MM.1S (cell line): ENCODE measurements around the gene ZNF362.
"Not testable (repeated sequence)": the region's sequence is repeated elsewhere in the genome, so short reads cannot be mapped to it uniquely, and the experiment has no call there.

ENCODE experiments used
- DNase-seq: peaks from one replicate; pipeline ENCODE4 v3.0.0-alpha.2; 2015
- H2AFZ ChIP-seq: fragments of 300-600 bp; sonication (generic); 2 replicates; pipeline ENCODE4 v1.6.0; 2016; ENCODE audit warnings: antibody characterized with exemption, low read length
- H3F3A ChIP-seq: fragments of 300-600 bp; sonication (generic); 2 replicates; pipeline ENCODE4 v1.6.1; 2016; ENCODE audit warnings: mild to moderate bottlenecking, antibody characterized with exemption, low read length, moderate library complexity, mixed read lengths; ENCODE audit not compliant: insufficient read depth
- H3K27ac ChIP-seq: fragments of 300-600 bp; sonication (generic); 2 replicates; pipeline ENCODE4 v1.5.1; 2016; ENCODE audit warnings: mild to moderate bottlenecking, low read length
- H3K27me3 ChIP-seq: fragments of 300-600 bp; sonication (generic); replicated peaks from 2 replicates; pipeline ENCODE4 v1.6.0; 2016; ENCODE audit warnings: low read length; ENCODE audit not compliant: insufficient read depth
- H3K36me3 ChIP-seq: fragments of 300-600 bp; sonication (generic); replicated peaks from 2 replicates; pipeline ENCODE4 v1.6.1; 2016; ENCODE audit warnings: mild to moderate bottlenecking, low read length, mixed read lengths; ENCODE audit not compliant: insufficient read depth
- H3K4me1 ChIP-seq: fragments of 300-600 bp; sonication (generic); 2 replicates; pipeline ENCODE4 v1.6.1; 2016; ENCODE audit warnings: low read length, mixed read lengths
- H3K4me2 ChIP-seq: fragments of 300-600 bp; sonication (generic); 2 replicates; pipeline ENCODE4 v1.6.0; 2016; ENCODE audit warnings: low read depth, low read length
- H3K4me3 ChIP-seq: fragments of 300-600 bp; sonication (generic); 2 replicates; pipeline ENCODE4 v1.5.1; 2016; ENCODE audit warnings: low read length, mixed read lengths
- H3K79me2 ChIP-seq: fragments of 300-600 bp; sonication (generic); 2 replicates; pipeline ENCODE4 v1.6.1; 2016; ENCODE audit warnings: mixed run types, low read length, mixed read lengths
- H3K9ac ChIP-seq: fragments of 300-600 bp; sonication (generic); 2 replicates; pipeline ENCODE4 v1.6.1; 2016; ENCODE audit warnings: low read length, mixed read lengths
- H3K9me2 ChIP-seq: fragments of 300-600 bp; sonication (generic); replicated peaks from 2 replicates; pipeline ENCODE4 v1.6.1; 2016; ENCODE audit warnings: mild to moderate bottlenecking, low read length, mixed read lengths; ENCODE audit not compliant: insufficient read depth
- H3K9me3 ChIP-seq: fragments of 300-600 bp; sonication (generic); replicated peaks from 2 replicates; pipeline ENCODE4 v1.6.1; 2016; ENCODE audit warnings: mild to moderate bottlenecking, low read length, mixed read lengths; ENCODE audit not compliant: insufficient read depth
- H4K20me1 ChIP-seq: fragments of 300-600 bp; sonication (generic); 2 replicates; pipeline ENCODE4 v1.6.1; 2016; ENCODE audit warnings: mild to moderate bottlenecking, low read length, moderate library complexity, mixed read lengths; ENCODE audit not compliant: insufficient read depth
- CTCF ChIP-seq: fragments of 300-600 bp; sonication (generic); IDR thresholded peaks from 2 replicates; pipeline ENCODE4 v1.5.1; 2016; ENCODE audit warnings: antibody characterized with exemption, low read length, mixed read lengths
- EZH2 ChIP-seq: fragments of 300-600 bp; sonication (generic); optimal IDR thresholded peaks from 2 replicates; pipeline ENCODE3; 2017; ENCODE audit warnings: low read depth, mild to moderate bottlenecking, antibody characterized with exemption, low read length, mixed read lengths
- EZH2phosphoT487 ChIP-seq: fragments of 300-600 bp; sonication (generic); IDR thresholded peaks from 2 replicates; pipeline ENCODE4 v1.6.1; 2018; ENCODE audit warnings: antibody characterized with exemption, low read length

ZNF362 gene

DNA sequence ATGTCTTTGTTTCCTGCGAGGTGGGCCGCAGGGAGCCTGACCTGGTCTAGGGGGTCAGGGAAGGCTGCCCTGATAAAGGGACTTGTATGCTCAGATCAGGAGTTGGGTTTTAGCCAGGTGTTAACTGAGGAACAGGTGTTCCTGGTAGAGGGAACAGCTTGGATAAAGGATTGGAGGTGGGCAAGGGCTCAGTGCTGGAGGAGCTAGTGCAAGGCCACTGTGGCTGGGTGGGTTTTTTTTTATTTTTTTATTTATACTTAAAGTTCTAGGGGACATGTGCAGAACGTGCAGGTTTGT lies 33.5 kb downstream of the ZNF362 start:
- no peak overlapping the region for H3K4me3 ChIP-seq
- DNase-seq = no peak
- no peaks in the 10 kb centered on the region for H3K27me3 ChIP-seq
- H3F3A ChIP-seq = no peaks in the 10 kb centered on the region
- TF ChIP-seq CTCF (no peak), EZH2phosphoT487 (no peak), EZH2 (no peak)
- no peak overlapping the region for H3K4me2 ChIP-seq
- H3K9me2 ChIP-seq = no peaks in the 10 kb centered on the region
- no peaks in the 10 kb centered on the region for H3K4me1 ChIP-seq
- no peak overlapping the region for H2AFZ ChIP-seq
- H4K20me1 ChIP-seq = no peaks in the 10 kb centered on the region
- no peak overlapping the region for H3K9ac ChIP-seq
- no peak overlapping the region for H3K27ac ChIP-seq
- no peaks in the 10 kb centered on the region for H3K9me3 ChIP-seq
- no peaks in the 10 kb centered on the region for H3K79me2 ChIP-seq
- no peaks in the 10 kb centered on the region for H3K36me3 ChIP-seq

DNA sequence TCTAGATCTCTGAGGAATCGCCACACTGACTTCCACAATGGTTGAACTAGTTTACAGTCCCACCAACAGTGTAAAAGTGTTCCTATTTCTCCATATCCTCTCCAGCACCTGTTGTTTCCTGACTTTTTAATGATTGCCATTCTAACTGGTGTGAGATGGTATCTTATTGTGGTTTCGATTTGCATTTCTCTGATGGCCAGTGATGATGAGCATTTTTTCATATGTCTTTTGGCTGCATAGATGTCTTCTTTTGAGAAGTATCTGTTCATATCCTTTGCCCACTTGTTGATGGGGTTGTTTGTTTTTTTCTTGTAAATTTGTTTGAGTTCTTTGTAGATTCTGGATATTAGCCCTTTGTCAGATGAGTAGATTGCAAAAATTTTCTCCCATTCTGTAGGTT lies 34.3 kb downstream of the ZNF362 start:
- H4K20me1 ChIP-seq, H2AFZ ChIP-seq, H3K27me3 ChIP-seq, H3K4me1 ChIP-seq, H3K79me2 ChIP-seq, H3K9ac ChIP-seq, H3K27ac ChIP-seq, H3K9me2 ChIP-seq, H3K4me3 ChIP-seq, H3K9me3 ChIP-seq, H3F3A ChIP-seq, DNase-seq, H3K36me3 ChIP-seq, H3K4me2 ChIP-seq: not testable (repeated sequence)

- Histone ChIP-seq H3K9me2 (no peaks in the 10 kb centered on the region), H2AFZ (no peak overlapping the region), H3K27ac (no peak overlapping the region), H3K9ac (no peak overlapping the region), H4K20me1 (no peaks in the 10 kb centered on the region), H3F3A (no peaks in the 10 kb centered on the region), H3K27me3 (no peaks in the 10 kb centered on the region), H3K4me2 (no peak overlapping the region), H3K4me1 (no peaks in the 10 kb centered on the region), H3K9me3 (no peaks in the 10 kb centered on the region), H3K4me3 (no peak overlapping the region), H3K36me3 (no peaks in the 10 kb centered on the region), H3K79me2 (no peaks in the 10 kb centered on the region)
- DNase-seq = no peak
- TF ChIP-seq EZH2phosphoT487 (no peak), CTCF (no peak), EZH2 (no peak)
These were observed 36.5 kb downstream of the ZNF362 start for GRCh38 chr1:33292726-33293340.

DNA sequence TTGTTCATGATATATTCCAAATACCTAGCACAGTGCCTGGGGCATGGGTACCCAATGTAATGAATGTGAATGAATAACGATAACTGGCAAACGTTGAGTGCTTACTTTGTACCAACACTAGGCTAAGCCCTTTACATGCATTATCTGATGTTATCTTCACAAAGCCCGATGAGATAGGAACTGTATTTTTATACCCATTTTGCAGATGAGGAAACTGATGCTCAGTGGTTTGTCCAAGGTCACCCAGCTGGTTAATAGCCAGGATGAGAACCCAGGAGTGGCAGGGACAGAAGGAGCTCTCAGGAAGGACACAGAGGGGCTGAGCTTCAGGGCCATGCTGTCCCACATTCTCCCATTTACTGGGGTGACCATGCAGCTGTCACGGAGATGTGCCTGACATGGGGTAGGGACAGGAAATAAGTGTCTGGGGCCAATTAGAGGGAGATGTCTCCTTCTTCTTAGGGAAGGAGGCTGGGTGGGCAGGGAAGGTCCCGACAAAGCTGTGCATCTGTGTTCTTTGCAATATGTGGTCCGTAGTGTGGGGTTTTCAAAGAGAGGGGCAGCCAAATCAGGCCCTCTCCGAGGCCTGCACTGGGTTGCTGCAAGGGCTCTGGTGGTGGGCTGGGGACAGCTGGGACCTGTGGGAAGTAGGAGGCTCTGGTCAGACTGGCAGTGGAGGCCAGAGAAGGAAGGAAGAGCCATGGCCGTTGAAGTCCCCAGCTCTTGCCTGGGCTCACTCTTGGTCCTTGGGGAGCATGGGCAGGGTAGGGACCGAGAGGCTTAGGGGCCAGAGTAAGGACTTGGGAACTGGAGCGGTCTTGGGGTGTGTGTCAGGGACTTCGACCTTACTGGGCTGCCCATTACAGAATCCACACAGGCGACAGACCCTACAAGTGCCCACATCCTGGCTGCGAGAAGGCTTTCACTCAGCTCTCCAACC lies 38.0 kb downstream of the ZNF362 start:
- Histone ChIP-seq H3K9me2 (no peaks in the 10 kb centered on the region), H3K4me3 (no peak overlapping the region), H3K4me1 (no peaks in the 10 kb centered on the region), H3K27ac (no peak overlapping the region), H4K20me1 (no peaks in the 10 kb centered on the region), H3K79me2 (no peaks in the 10 kb centered on the region), H3K4me2 (no peak overlapping the region), H3K36me3 (no peaks in the 10 kb centered on the region), H3K27me3 (no peaks in the 10 kb centered on the region), H3F3A (no peaks in the 10 kb centered on the region), H3K9me3 (no peaks in the 10 kb centered on the region), H2AFZ (no peak overlapping the region), H3K9ac (no peak overlapping the region)
- no peak for DNase-seq
- no peak for TF ChIP-seq EZH2
- TF ChIP-seq CTCF = no peak
- no peak for TF ChIP-seq EZH2phosphoT487
